GM21717 (cell line): ENCODE measurements around the gene SUSD3.
"Not testable (repeated sequence)": the region's sequence is repeated elsewhere in the genome, so short reads cannot be mapped to it uniquely, and the experiment has no call there.

Experiments used
- ATAC-seq: cut with Tn5 transposase; IDR thresholded peaks from one replicate; pipeline ENCODE4 v1.9.1; 2021; ENCODE audit warnings: mild to moderate bottlenecking, moderate library complexity; ENCODE audit not compliant: unreplicated experiment

Gene SUSD3

GRCh38 chr9:93058355-93059010 lies at the start of gene SUSD3:
SUSD3 (plus strand) TSS chr9:93058701; CDS start chr9:93058743, 42 bp downstream.
- no peak for ATAC-seq

DNA sequence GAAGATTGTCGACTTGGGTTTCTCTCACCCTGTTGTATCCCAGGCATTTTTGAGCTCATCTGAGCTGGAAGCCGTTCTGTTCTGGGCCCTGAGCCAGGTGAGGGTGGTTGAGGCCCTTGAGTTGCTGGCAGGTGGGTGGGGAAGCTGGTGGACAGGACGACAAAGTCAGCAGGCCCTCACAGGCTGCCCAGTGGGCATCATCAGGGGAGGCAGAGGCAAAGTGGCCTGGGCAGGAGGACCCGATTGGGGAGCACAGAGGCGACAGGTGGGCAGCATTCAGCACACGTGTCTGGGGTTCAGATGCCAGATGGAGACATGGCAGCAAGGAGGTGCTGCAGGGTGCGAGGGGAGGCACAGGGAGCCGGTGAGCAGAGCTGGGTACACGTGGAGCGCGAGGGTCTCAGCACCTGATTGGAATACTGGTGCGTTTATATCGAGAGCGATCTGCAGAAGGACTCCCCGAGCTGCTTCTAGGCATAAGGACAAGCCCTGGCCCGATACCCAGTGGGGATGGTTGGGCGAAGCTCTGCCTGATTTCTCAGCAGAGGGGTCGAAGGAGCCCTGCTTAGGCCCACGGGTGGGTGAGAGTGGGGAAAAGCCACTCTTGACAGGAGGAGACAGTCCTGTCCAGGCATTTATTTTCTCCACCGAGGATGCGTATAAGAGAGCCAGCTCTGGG lies 49.0 kb upstream of the SUSD3 start:
- ATAC-seq, result no peak

DNA sequence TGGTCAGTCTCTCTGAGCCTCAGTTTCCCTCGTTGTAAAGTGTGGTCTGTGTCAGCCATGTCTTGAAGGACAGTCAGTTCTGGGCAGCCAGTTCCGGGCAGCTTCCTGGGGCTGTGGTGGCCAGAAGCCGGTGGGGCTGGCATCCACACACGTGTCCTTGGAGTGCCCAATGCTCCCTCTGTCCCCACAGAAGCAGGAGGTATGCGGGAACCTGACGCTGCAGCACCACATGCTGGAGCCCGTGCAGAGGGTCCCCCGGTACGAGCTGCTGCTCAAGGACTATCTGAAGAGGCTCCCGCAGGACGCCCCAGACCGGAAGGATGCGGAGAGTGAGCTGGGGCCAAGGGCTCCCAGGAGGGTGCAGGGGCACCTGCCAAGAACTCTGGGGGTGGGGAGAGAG lies 48.4 kb upstream of the SUSD3 start:
- no peak for ATAC-seq

- ATAC-seq, result no peak
These were observed 47.8 kb upstream of the SUSD3 start for GRCh38 chr9:93010704-93011103.

DNA sequence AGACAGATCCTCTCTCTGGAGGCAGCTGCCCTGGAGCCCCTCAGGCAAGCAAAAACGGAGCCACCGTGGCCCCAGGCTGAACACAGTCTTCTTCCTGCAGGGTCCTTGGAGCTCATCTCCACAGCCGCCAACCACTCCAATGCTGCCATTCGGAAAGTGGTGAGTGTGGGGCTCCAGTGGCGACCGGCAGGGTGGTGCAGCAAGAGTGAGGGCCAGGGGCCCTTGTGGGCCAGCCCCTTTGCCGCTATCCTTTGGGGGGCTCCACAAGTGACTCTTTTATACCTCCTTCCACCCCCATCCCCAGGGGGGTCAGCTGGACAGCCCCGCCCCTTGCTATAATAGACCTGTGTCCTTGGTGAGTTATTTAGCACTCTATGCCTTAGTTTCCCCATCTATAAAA lies 47.4 kb upstream of the SUSD3 start:
- no peak for ATAC-seq

- ATAC-seq, result no peak
These were observed 45.3 kb upstream of the SUSD3 start for GRCh38 chr9:93012963-93013855.

- ATAC-seq, result no peak
These were observed 44.5 kb upstream of the SUSD3 start for GRCh38 chr9:93013856-93014582.

- ATAC-seq, result not testable (repeated sequence)
These were observed 43.3 kb upstream of the SUSD3 start for GRCh38 chr9:93015190-93015589.

- no peak for ATAC-seq
These were observed 40.9 kb upstream of the SUSD3 start for GRCh38 chr9:93017621-93018020.

DNA sequence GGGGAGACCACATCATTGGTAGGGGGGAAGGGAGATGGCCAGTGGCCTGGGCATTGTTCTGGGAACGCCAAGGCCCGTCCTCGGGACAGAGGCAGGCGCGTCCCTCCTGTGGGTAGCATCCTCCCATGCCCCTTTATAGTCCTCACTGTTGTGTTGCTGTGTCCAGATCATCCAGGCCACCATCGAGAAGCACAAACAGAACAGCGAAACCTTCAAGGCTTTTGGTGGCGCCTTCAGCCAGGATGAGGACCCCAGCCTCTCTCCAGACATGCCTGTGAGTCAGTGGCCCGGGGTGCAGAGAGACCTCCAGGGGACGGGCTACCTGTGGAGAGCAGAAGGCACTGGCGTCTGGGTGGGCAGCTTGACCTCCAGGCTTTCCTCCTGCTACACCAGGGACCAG lies 38.4 kb upstream of the SUSD3 start:
- no peak for ATAC-seq

GRCh38 chr9:93020771-93021670 lies 37.5 kb upstream of the SUSD3 start:
- no peak for ATAC-seq

DNA sequence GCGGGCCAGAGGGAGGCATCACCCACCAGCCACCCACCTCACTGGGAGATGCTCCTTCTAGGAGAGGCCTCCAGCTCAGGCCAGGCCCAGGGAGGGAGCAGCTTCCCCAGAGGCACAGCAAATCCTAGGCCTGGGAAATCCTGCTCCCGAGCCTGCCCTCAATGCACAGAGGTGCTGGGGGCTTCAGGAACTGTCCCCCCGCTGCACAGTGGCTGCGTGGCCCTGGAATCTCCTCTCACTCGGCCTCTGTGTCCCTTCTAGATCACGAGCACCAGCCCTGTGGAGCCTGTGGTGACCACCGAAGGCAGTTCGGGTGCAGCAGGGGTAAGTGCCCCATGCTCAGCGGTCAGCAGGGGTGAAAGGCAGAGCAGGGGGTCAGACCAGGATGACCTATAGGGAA lies 36.4 kb upstream of the SUSD3 start:
- no peak for ATAC-seq

- ATAC-seq, result no peak
These were observed 35.6 kb upstream of the SUSD3 start for GRCh38 chr9:93022721-93023520.

DNA sequence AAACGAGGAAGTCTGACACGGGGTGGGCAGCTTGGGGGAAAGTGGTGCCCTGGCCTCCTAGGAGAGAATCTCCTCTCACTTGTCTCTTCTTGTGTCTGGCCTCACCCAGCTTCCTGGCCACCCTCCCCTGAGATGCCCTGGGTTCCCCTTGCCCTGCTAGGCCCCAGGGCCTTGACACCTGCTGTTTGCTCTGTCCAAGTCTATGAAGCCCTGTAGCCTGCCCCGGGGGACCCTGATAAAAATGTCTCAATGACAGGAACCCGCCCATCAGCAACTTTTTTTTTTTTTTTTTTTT lies 35.0 kb upstream of the SUSD3 start:
- no peak for ATAC-seq

- no peak for ATAC-seq
These were observed 33.9 kb upstream of the SUSD3 start for GRCh38 chr9:93024646-93024910.

- ATAC-seq, result no peak
These were observed 33.4 kb upstream of the SUSD3 start for GRCh38 chr9:93024986-93025630.

DNA sequence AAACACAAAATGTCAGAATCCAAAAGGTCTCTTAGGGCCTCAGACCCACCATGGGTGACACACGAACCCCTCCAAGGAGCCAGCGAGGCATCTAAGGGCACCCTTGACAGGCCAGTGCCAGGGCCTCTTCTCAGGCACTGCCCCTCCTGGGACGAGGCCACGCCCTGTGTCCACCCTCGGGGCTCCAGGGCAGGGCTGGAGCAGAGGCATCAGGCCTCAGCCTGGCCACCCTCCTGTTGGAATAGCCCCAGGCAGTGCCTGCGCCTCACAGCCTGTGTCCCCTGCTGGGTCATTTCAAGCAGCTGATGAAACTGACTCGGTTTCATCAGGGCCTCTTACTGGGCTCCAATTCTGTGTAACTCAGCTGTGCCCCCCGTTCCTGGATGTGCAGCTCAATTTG lies 32.8 kb upstream of the SUSD3 start:
- no peak for ATAC-seq

- ATAC-seq, result no peak
These were observed 31.9 kb upstream of the SUSD3 start for GRCh38 chr9:93026640-93027039.

- ATAC-seq, result no peak
These were observed 30.8 kb upstream of the SUSD3 start for GRCh38 chr9:93027750-93028149.
